ENCODE measurements around the gene HACL1. TPM values are rescaled to one million over a fixed set of nuclear protein-coding genes. Genes with fewer than 3 reads are reported as not detected.

The HACL1 gene
- total RNA-seq, 4 donors from 2014 or later = 22.5 to 50.1 (median 33.0) TPM

DNA sequence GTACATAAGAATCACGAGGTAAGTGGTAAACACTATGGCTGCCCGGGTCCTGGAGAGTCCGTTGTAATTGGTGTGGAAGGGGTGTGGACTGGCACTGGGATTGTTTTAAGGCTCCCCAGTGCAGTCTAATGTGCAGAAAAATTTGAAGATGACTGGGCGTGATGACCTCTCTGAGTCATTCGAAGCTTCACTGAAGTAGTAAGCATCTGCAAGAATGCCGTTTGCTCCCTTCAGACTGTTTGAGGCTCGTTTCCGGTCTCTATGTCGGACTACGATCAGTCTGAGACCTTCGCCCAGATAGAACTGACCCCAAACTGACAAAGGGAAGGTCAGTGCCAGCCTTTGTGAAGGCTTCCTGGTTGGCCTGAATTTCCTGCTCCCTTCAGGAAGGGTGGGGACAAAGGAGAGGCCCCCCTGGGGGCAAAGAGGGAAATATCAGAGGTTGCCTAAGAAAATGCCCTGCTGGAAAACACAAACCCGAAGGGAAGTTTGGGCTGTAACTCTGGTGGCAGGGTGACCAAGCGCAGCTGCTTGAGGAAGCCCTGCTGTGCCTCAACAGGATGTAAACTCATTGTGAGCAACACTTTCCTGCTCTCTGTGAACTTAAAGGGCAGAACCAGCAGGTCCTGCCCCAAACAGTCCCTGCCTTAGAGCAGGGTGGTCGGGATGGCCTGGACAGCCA is 34.8 kb upstream of the HACL1 start:
- peak in 1 of 3 donors; percentile 52 for DNase-seq
- Histone ChIP-seq H3K27me3 (no peaks in the 10 kb centered on the region), H3K36me3 (no peaks in the 10 kb centered on the region), H3K9me3 (no peaks in the 10 kb centered on the region), H3K4me3 (peak overlapping the region in 1 of 4 donors; percentile 7), H3K27ac (peak overlapping the region in 3 of 4 donors; percentile 7 to 68 (median 27)), H3K4me1 (peaks cover 0 to 7% (median 0%) of the 10 kb centered on the region in 4 donors)
- TF ChIP-seq CTCF (IDR thresholded peaks at IDR 0.05) (no peak), POLR2A (IDR thresholded peaks at IDR 0.05) (no peak)

GRCh38 chr3:15635121-15635661 is 33.8 kb upstream of the HACL1 start:
- H3K27me3 ChIP-seq = no peaks in the 10 kb centered on the region
- no peak overlapping the region for H3K4me3 ChIP-seq
- TF ChIP-seq CTCF (IDR thresholded peaks at IDR 0.05) (no peak), POLR2A (IDR thresholded peaks at IDR 0.05) (no peak)
- peak overlapping the region in 2 of 4 donors; percentile 7 to 68 for H3K27ac ChIP-seq
- DNase-seq = no peak
- H3K9me3 ChIP-seq = no peaks in the 10 kb centered on the region
- no peaks in the 10 kb centered on the region for H3K36me3 ChIP-seq
- H3K4me1 ChIP-seq = peaks cover 0 to 17% (median 0%) of the 10 kb centered on the region in 4 donors

DNA sequence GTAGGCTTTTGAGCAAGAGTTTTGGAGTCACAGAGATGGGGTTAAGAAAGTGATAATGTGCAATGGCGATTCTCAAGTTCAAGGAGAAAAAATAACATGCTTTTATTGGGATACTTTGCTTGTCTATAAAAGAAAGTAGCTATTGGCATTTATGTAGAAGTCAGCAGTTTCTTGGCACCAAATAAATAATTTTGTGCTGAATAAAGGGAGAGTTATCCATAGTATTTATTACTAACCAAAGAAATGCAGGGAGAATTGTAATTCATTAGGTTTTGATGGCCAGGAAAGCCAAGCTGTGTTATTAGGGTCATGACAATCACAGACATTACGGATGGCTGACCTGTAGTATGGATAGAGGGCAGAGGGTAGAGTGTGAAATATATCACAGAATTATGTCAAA is 33.3 kb upstream of the HACL1 start:
- DNase-seq = no peak
- no peaks in the 10 kb centered on the region for H3K27me3 ChIP-seq
- H3K36me3 ChIP-seq = no peaks in the 10 kb centered on the region
- peak overlapping the region in 1 of 4 donors; percentile 68 for H3K27ac ChIP-seq
- no peaks in the 10 kb centered on the region for H3K9me3 ChIP-seq
- H3K4me1 ChIP-seq = peaks cover 0 to 18% (median 0%) of the 10 kb centered on the region in 4 donors
- H3K4me3 ChIP-seq = no peak overlapping the region
- no peak for TF ChIP-seq CTCF (IDR thresholded peaks at IDR 0.05)
- TF ChIP-seq POLR2A (IDR thresholded peaks at IDR 0.05) = no peak

DNA sequence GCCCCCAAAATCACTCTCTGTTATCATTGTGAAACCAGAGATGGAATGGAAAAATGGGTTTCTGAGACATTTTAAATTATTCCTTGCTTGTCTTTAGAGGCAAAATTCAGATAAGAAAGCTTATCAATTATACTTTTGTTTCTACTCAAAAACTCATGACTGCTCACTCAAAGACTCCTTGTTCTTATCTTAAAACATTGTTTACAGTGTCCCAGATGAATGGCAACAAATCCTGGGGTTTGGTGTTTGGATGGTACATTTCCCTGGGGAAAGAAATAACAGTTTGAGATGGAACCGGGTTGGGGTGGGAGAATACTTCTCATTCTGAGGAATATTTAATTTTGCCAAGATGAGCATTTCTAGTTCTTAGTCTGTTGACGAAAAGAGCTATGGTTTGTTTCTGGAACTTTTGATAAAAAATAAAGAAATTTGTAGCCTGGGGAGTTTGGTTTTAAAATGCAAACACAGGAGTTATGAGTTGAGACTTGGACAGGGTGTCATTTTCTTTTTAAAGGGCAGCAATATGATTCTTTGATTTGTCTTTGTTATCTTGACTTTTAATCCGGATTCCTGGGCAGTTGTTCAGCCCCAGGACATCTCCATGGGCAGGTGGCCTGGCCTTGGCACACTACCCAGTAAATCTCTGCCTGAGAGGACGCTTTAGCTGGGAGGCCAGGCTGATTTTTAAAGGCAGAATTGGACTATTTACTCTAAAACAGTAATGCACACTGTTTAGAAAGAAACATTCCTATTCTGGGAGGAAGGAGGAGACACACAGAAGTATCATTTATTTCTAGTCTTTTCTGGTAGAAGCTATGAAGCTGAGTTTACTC is 32.6 kb upstream of the HACL1 start:
- no peak for DNase-seq
- Histone ChIP-seq H3K27ac (peak overlapping the region in 1 of 4 donors; percentile 68), H3K27me3 (no peaks in the 10 kb centered on the region), H3K4me1 (peaks cover 0 to 18% (median 0%) of the 10 kb centered on the region in 4 donors), H3K9me3 (no peaks in the 10 kb centered on the region), H3K36me3 (no peaks in the 10 kb centered on the region), H3K4me3 (no peak overlapping the region)
- no peak for TF ChIP-seq CTCF (IDR thresholded peaks at IDR 0.05)
- TF ChIP-seq POLR2A (IDR thresholded peaks at IDR 0.05) = no peak

GRCh38 chr3:15633159-15633558 is 31.8 kb upstream of the HACL1 start:
- no peak for TF ChIP-seq POLR2A (IDR thresholded peaks at IDR 0.05)
- no peak for TF ChIP-seq CTCF (IDR thresholded peaks at IDR 0.05)
- Histone ChIP-seq H3K27ac (no peak overlapping the region), H3K27me3 (no peaks in the 10 kb centered on the region), H3K9me3 (no peaks in the 10 kb centered on the region), H3K36me3 (no peaks in the 10 kb centered on the region), H3K4me1 (peaks cover 0 to 18% (median 0%) of the 10 kb centered on the region in 4 donors), H3K4me3 (no peak overlapping the region)
- no peak for DNase-seq
